ENCODE results near the gene ARVCF.

The ARVCF gene

GRCh38 chr22:19942157-19943081 is 74.2 kb downstream of the ARVCF start:
- peak overlapping the region; percentile 78 for H3K4me2 ChIP-seq (ENCODE audit: low read length)
- H4K20me1 ChIP-seq (ENCODE audit: control insufficient read depth, insufficient read depth, low read depth, low read length): no peaks in the 10 kb centered on the region
- TF ChIP-seq CTCF (IDR thresholded peaks at IDR 0.05; ENCODE audit: low read depth, low read length, poor library complexity, severe bottlenecking) (no peak), EZH2phosphoT487 (IDR thresholded peaks at IDR 0.05; ENCODE audit: borderline replicate concordance, low read length) (no peak)
- H3K79me2 ChIP-seq (ENCODE audit: control insufficient read depth, low read length): peaks cover 62% of the 10 kb centered on the region
- H3K27ac ChIP-seq (ENCODE audit: low read depth, low read length): peak overlapping the region; percentile 58
- peaks cover 13% of the 10 kb centered on the region; the same call in 1 of the 2 replicates for H3F3A ChIP-seq (ENCODE audit: control insufficient read depth, insufficient read depth)
- peaks cover 33% of the 10 kb centered on the region for H3K36me3 ChIP-seq (ENCODE audit: control insufficient read depth, low read length)
- peaks cover 42% of the 10 kb centered on the region for H3K4me1 ChIP-seq (ENCODE audit: control insufficient read depth, low read length)
- peak overlapping the region; percentile 93 for H3K4me3 ChIP-seq (ENCODE audit: low read length)
- no peaks in the 10 kb centered on the region for H3K9me3 ChIP-seq (ENCODE audit: control insufficient read depth, insufficient read depth, low read length)
- no peaks in the 10 kb centered on the region for H3K27me3 ChIP-seq (ENCODE audit: control insufficient read depth, low read length)
- H3K9me2 ChIP-seq (replicated peaks; ENCODE audit: control insufficient read depth, low read length): no peaks in the 10 kb centered on the region

GRCh38 chr22:19941365-19942082 is 75.1 kb downstream of the ARVCF start, which contains the start of the genes COMT and TXNRD2:
TSS of gene COMT (plus strand) at chr22:19941772. CDS start at chr22:19962527, 20,755 bp downstream.
TSS of gene TXNRD2 (minus strand) at chr22:19941818. CDS start at chr22:19941803, 15 bp downstream.
- Histone ChIP-seq H3K4me2 (ENCODE audit: low read length) (peak within 1 kb of the TSS; percentile 78), H3K9me2 (replicated peaks; ENCODE audit: control insufficient read depth, low read length) (no peaks in the 10 kb centered on the region), H3K36me3 (ENCODE audit: control insufficient read depth, low read length) (peaks cover 30% of the 10 kb centered on the region), H3K27me3 (ENCODE audit: control insufficient read depth, low read length) (no peaks in the 10 kb centered on the region), H4K20me1 (ENCODE audit: control insufficient read depth, insufficient read depth, low read depth, low read length) (no peaks in the 10 kb centered on the region), H3F3A (ENCODE audit: control insufficient read depth, insufficient read depth) (peaks cover 13% of the 10 kb centered on the region; the same call in 1 of the 2 replicates), H3K4me3 (ENCODE audit: low read length) (peak within 1 kb of the TSS; percentile 93), H3K9me3 (ENCODE audit: control insufficient read depth, insufficient read depth, low read length) (no peaks in the 10 kb centered on the region), H3K4me1 (ENCODE audit: control insufficient read depth, low read length) (peaks cover 38% of the 10 kb centered on the region), H3K27ac (ENCODE audit: low read depth, low read length) (peak within 1 kb of the TSS; percentile 58), H3K79me2 (ENCODE audit: control insufficient read depth, low read length) (peaks cover 55% of the 10 kb centered on the region)
- no peak for TF ChIP-seq EZH2phosphoT487 (IDR thresholded peaks at IDR 0.05; ENCODE audit: borderline replicate concordance, low read length)
- no peak for TF ChIP-seq CTCF (IDR thresholded peaks at IDR 0.05; ENCODE audit: low read depth, low read length, poor library complexity, severe bottlenecking)

- H3K4me1 ChIP-seq (ENCODE audit: control insufficient read depth, low read length): peaks cover 38% of the 10 kb centered on the region
- peaks cover 48% of the 10 kb centered on the region for H3K79me2 ChIP-seq (ENCODE audit: control insufficient read depth, low read length)
- 0 out of 2 replicates have a peak overlapping the region, but pooled peaks have one; percentile 58 for H3K27ac ChIP-seq (ENCODE audit: low read depth, low read length)
- H3K4me3 ChIP-seq (ENCODE audit: low read length): peak overlapping the region; percentile 93
- no peaks in the 10 kb centered on the region for H3K9me2 ChIP-seq (replicated peaks; ENCODE audit: control insufficient read depth, low read length)
- H3K36me3 ChIP-seq (ENCODE audit: control insufficient read depth, low read length): peaks cover 27% of the 10 kb centered on the region
- peak overlapping the region; percentile 78 for H3K4me2 ChIP-seq (ENCODE audit: low read length)
- H3F3A ChIP-seq (ENCODE audit: control insufficient read depth, insufficient read depth): peaks cover 7% of the 10 kb centered on the region; the same call in 1 of the 2 replicates
- no peaks in the 10 kb centered on the region for H3K9me3 ChIP-seq (ENCODE audit: control insufficient read depth, insufficient read depth, low read length)
- TF ChIP-seq CTCF (IDR thresholded peaks at IDR 0.05; ENCODE audit: low read depth, low read length, poor library complexity, severe bottlenecking) (no peak), EZH2phosphoT487 (IDR thresholded peaks at IDR 0.05; ENCODE audit: borderline replicate concordance, low read length) (no peak)
- no peaks in the 10 kb centered on the region for H3K27me3 ChIP-seq (ENCODE audit: control insufficient read depth, low read length)
- H4K20me1 ChIP-seq (ENCODE audit: control insufficient read depth, insufficient read depth, low read depth, low read length): no peaks in the 10 kb centered on the region
Measured at GRCh38 chr22:19940536-19941364, 75.9 kb downstream of the ARVCF start.
